Stimulated activated CD4-positive, alpha-beta T cell treated with anti-CD3 and anti-CD28 coated beads, TNF-alpha, amount 100 ng/mL, for 48 hours (primary cell): Measurements from ENCODE around the gene ARMC7.
"Not testable (repeated sequence)": the region's sequence is repeated elsewhere in the genome, so short reads cannot be mapped to it uniquely, and the experiment has no call there.

ENCODE experiments used
- DNase-seq, 3 donors: peaks; one replicate each; pipeline ENCODE4 v3.0.0-alpha.2; 2020; ENCODE audit warnings: low read depth in 3 of 3

The ARMC7 gene

DNA sequence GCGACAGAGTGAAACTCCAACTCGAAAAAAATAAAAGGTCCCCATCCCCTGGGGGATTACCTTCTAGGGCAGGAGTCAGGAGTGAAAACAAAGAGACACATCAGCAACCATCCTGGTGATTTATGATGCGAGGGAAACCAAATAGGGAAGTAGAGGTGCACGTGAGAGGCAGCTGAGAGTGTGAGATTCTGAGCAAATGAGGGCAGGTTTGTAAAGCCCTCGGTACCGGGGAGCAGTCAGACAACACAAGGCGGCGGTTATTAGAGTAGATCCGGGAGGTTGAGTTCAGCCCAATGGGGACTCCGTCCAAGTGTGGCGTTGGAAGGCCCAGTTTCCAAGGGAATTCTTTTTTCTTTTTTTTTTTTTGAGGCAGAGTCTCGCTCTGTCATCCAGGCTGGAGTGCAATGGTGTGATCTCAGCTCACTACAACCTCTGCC is 7.4 kb upstream of the ARMC7 start:
- DNase-seq: no peak

- DNase-seq: no peak
Observed at GRCh38 chr17:75103601-75104554, 5.9 kb upstream of the ARMC7 start.

DNA sequence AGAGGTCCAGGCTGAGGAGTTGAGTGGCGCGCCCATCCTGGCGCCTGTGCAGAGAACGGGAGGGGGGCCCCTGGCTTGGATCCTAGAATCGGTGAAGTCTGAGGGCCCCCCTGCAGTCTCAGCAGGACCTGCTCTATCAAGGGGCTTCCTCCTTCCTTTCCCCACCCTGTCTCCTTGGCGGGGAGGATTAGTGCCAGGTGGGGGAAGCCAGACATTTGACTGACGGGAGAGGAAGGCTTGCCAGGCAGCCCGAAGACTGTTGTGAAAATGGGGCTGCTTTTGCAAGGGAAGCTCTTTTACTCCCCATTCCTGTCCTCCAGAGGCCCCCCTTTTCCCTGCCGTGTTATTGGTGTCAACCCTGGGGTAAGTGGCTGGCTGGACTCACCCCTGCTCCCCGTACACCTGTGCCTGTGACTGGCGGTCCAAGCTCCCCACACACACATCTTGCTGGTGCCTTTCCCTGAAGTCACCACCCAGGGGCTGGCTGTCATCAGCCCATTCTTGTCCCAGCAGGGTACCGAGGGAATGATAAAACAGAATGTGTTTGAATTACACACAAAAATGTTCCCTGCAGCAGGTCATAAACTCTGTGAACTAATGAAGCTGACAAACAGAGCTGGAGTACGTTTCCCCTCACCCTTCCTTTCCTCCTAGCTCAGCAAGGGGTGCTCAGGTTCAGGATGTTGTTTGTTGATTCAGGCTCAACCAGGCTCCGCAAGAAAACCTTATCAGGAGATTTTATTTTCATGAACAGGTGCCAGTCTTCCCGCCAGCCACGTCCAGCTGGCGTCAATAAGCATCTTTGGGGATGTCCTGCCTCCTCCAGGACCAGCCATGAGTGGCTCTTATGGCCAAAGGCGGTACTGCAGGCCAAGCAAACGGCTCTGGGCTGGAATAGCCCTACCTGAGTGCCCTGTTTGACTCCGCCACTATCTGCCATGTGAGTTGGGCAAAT is 4.4 kb upstream of the ARMC7 start:
- DNase-seq: no peak

DNA sequence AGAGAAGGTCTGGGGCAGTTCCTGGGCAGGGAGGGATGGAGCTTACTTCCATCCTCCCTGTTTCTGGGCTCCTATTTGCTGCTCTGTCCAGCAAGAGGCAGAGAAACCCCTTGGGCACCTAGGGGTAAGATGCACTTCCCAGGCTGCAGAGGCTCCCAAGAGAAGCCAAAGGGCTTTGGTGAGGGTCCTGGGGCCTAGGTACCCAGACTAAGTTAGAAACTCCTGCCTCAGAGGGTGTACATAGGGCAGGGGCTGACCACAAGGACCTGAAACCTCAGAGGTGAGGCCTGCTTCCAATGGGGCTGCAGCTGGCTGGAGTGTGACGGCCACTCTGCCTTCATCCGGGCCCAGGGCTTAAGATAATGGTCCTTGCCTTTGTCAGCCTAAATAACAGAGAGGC is 1.6 kb upstream of the ARMC7 start:
- DNase-seq: no peak

DNA sequence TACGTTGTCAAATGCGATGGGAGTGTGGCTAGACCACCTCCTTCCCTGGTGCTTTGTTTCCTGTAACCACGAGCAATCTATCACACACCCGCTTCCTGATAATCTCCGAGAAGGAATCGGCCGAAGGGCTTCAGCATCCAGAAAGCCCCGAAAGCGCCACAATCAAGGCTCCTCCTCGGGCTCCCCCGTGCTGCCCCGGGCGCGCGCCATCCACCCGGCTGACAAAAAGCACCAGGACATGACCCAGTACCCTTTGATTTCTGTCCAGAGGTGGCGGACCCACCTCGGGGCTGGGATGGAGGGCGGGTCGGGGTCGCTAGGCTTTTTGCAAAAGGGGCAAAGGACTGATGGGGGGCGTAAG is 743 bp upstream of the ARMC7 start:
- DNase-seq: no peak

DNA sequence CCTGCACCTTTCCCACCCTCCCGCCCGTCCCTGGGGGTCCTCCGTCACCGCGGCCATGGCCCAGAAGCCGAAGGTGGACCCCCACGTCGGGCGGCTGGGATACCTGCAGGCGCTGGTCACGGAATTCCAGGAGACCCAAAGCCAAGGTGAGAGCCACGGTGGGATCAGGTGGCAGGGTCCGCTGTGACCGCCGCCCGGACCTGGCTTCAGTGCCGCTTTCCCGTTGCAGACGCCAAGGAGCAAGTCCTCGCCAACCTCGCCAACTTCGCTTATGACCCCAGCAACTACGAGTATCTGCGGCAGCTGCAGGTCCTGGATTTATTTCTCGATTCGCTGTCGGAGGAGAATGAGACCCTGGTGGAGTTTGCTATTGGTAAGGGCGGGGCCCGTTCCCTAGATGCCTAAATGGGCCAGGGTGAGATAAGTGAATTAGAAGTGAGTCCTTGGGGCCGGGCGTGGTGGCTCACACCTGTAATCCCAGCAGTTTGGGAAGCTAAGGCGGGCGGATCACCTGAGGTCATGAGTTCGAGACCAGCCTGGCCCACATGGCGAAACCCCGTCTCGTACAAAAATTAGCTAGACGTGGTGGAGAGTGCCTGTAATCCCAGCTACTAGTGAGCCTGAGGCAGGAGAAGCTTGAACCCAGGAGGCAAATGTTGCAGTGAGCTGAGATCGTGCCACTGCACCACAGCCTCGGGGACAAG is 617 bp downstream of the ARMC7 start:
- no peak for DNase-seq

GRCh38 chr17:75111777-75112335 is 2.1 kb downstream of the ARMC7 start:
- no peak for DNase-seq

DNA sequence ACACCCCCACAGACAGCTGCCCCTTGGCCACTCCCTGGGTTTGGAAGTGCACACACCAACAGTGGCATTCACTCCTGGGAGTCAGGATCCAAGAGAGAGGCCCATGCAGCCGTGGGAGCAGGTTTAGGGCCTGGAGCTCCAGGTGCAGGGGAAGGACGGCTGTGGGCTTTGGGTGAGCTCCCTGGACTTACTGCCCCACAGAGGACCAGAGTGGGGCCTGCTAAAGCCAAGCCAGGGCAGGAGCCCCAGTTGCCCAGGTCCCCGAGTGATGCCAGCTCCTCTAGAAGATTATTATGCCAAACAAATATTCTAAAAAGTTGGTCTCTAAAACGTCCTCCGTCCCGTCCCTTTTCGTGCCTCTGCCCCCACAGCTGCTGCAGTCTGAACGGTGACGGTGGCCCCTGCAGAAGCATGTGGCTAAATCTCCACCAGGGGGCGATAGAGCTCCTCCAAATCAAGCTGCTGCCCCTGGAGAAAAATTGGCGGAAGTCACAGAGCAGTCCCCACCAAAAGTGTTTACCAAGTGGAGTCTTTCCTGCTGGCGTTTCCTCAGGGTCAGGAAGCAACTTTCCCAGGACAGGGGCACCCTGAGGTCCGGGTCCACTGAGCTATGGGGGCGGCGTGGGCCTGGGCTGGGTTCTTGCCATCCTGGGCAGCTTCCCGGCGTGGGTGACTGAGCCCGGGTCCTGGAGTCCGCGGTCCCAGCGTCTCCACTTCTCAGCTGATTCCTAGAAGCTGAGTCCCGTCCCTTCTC is 4.2 kb downstream of the ARMC7 start:
- DNase-seq: peak; percentile 79 to 93 (median 90)

DNA sequence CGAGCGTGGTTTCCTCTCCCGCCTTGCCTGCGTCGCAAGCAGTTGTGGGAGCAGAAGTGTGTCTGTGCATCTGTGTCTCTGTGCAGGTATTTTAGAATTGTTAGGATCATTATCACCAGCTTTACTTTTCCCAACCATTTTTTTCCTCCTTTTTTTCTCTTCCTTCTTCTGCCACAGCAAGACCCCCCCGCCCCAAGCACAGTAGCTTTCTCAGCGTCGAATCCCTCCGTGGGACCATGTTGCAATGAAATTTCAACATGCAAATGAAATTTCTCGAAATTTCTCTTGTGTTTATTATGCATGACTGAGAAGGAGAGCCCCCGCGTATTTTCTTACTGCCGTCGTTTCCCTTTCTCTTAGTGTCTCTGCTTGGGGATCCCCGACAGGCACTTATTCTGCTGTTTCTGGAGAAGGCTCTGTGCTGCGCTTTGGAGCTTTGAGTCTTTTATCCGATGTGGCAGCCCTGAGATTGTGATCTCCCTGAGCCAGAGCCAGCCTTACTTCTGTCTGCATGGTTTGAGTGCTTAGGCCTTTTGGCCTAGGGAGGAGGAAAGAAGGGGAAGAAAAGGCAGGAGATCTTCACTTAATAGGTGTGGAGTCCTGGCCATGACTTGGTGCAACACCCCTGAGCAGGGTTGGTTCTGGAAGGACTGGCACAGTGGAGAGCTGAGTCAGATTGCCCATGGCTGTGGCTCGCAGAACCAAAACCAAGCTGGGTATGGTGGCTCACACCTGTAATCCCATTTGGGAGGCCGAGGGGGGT is 5.0 kb downstream of the ARMC7 start:
- no peak for DNase-seq

DNA sequence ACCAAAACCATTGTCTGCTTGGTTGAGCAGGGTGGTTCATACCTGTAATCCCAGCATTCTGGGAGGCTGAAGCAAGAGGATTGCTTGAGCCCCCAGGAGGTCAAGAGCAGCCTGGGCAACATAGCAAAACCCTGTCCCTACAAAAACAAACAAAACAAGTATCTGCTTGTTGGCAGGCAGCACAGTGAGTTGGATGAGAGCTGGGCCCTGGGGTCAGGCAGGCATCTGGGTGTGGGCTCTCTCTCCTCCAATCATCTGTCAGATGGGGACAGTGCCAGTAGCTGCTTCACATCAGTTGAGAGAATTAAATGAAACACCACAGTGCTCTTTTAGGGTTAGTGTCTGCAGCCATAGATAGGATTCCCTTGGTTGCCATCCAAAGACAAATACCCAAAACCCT is 5.8 kb downstream of the ARMC7 start:
- no peak for DNase-seq

- DNase-seq: no peak
Observed at GRCh38 chr17:75116737-75117136, 7.0 kb downstream of the ARMC7 start.

- DNase-seq: no peak
Observed at GRCh38 chr17:75118307-75118706, 8.5 kb downstream of the ARMC7 start.

DNA sequence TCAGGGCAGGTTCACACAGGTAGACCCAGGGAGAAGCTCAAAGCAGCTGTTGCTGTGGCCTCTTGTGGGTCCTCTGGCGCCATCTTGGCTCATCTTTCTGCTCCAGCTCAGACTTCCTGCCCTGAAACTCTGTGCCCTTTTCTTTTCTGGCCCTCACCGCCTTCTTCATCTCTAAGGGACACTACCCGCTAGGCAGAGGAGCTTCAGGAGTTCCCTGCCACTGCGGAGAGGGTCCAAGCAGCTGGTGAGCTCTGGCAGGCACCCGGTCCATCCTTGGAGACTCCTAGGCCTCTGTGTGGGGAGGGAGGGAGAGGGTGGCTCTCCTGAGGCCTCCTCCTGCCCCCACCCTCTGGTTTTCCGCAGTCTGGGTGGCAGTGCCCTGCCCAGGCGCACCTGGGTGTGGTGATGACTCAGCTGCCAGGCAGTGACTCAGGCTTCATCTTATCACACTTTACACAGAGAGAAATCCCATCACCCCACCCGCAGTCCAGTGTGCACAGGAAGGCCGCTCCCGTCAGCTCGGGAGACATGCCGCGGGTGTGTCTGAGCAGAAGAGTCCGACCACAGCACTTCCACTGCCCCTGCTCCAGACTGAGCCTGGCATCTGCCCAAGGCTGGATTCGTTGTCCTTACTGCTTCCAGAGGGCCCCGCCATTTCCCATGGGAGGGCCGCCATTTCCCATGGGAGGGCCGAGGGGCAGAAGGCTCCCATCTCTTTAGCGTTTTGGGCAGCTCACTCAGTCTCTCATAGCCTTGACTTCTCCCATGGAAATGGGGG is 14.5 kb downstream of the ARMC7 start:
- peak; percentile 18 to 56 (median 46) for DNase-seq

- DNase-seq: no peak
Observed at GRCh38 chr17:75124819-75125162, 15.0 kb downstream of the ARMC7 start.

DNA sequence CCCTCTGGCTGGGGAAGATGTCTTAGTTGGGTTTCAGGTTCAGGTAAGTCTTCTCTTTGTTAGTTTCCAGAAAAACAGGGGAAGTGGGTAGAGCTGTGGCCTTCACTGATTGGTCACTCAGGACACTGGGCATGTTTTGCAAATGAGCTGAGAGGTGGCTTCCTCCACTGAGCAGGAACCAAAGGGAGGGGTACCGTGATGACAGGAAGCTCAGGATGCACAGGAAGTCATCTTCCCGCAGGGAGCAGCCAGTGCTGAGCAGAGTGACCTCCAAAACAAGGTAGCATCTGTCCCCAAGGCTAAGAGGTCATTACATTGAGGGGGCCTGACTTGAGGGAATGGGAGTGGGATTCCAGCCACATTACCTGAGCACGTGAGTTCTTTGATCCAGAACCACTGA is 16.2 kb downstream of the ARMC7 start:
- no peak for DNase-seq

DNA sequence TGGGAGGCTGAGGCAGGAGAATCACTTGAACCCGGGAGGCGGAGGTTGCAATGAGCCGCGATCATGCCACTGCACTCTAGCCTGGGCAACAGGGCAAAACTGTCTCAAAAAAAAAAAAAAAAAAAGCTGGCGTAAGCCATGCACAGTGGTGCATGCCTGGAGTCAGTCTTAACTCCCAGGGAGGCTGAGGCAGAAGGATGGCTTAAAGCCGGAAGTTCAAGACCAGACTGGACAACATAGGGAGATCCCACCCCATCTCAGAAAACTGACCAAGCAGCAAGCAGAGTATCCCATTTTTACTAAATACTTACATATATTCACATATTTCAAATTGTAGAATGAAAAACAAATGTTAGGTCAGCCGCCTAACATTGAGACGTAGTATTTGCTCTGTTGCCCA is 17.2 kb downstream of the ARMC7 start:
- DNase-seq: no peak

- DNase-seq: not testable (repeated sequence)
Observed at GRCh38 chr17:75127936-75128335, 18.2 kb downstream of the ARMC7 start.

- no peak for DNase-seq
Observed at GRCh38 chr17:75128694-75129505, 19.1 kb downstream of the ARMC7 start.

DNA sequence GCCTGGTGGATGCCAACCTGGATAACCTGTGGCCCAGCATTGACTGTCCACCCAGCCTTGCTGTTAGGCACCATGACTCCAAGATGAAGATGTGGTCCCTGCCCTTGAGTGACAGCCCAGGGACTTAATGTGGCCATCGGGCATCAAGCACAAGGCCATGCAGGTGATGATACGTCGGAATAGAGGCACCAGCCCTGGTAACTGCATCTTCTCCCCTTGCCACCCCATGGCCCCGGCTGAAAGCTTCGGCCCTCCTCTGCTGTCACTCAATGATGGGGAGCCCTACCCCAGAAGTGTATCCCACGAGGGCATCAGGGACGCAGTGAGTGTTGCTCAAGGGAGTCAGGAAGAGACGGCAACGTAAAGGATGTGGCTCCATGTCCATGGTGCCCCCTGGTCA is 19.8 kb downstream of the ARMC7 start:
- no peak for DNase-seq
